H7 (cell line): ENCODE data around the gene TPSG1. TPM values are rescaled to one million over a fixed set of nuclear protein-coding genes. Genes with fewer than 3 reads are reported as not detected.
"Not testable (repeated sequence)": the region's sequence is repeated elsewhere in the genome, so short reads cannot be mapped to it uniquely, and the experiment has no call there.

ENCODE experiments used
- DNase-seq: peaks from one replicate; pipeline ENCODE4 v3.0.0; 2012
- H3K27me3 ChIP-seq: 2 replicates; pipeline ENCODE4 v1.6.0; 2011; ENCODE audit warnings: mild to moderate bottlenecking, low read length; ENCODE audit not compliant: control insufficient read depth, insufficient read depth
- H3K36me3 ChIP-seq: replicated peaks from 2 replicates; pipeline ENCODE4 v1.5.1; 2011; ENCODE audit warnings: low read length; ENCODE audit not compliant: control insufficient read depth, insufficient read depth
- H3K4me3 ChIP-seq: 2 replicates; pipeline ENCODE4 v1.5.1; 2011; ENCODE audit warnings: low read depth, mild to moderate bottlenecking, control low read depth, low read length, moderate library complexity; ENCODE audit not compliant: insufficient read depth
- total RNA-seq: library from RNA; depleted of rRNA; stranded (reverse); fragments of >200 nt; shearing (Covaris generic); gene quantifications from 2 replicates; pipeline ENCODE4 v1.2.3, GENCODE V29; 2014; rRNA removed

Gene TPSG1
- not detected in 2 replicates for total RNA-seq

DNA sequence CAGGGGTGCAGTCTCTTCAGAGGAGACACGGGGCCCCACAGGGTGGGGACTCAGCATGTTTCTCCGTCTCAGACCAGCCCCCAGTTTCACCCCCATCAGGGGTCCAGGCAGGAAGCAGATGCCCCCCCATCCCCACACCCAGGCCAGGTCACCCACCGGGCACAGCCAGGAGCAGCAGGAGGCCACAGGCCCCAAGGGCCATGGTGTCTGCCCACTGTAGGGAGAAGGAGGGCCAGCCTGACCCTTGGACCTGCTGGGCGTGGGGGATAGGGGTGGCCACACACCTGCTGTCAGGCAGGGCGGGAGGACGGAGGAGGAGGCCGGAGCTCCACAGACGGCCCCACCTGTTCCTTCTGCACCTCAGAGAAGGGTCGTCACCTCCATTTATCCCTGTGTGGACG lies at the start of gene TPSG1:
Gene TPSG1 (minus strand): TSS at position 218 of the 401 bp plus-strand sequence. CDS start 16 bp downstream, at position 202.
- H3K4me3 ChIP-seq = no peak within 1 kb of the TSS
- no peaks in the 10 kb centered on the region for H3K27me3 ChIP-seq
- no peaks in the 10 kb centered on the region for H3K36me3 ChIP-seq
- DNase-seq = no peak

DNA sequence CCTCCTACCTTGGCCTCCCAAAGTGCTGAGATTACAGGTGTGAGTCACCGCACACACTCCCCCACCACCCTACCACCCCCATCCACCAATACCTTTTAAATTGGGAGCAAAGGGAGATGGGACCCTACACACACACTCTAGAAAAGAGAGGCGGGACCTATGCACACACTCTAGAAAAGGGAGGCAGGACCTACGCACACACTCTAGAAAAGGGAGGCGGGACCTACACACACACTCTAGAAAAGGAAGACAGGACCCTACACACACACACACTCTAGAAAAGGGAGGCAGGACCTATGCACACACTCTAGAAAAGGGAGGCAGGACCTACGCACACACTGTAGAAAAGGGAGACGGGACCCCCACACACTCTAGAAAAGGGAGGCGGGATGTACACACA lies 49.7 kb upstream of the TPSG1 start:
- Histone ChIP-seq H3K36me3 (no peaks in the 10 kb centered on the region), H3K4me3 (no peak overlapping the region), H3K27me3 (no peaks in the 10 kb centered on the region)
- no peak for DNase-seq

DNA sequence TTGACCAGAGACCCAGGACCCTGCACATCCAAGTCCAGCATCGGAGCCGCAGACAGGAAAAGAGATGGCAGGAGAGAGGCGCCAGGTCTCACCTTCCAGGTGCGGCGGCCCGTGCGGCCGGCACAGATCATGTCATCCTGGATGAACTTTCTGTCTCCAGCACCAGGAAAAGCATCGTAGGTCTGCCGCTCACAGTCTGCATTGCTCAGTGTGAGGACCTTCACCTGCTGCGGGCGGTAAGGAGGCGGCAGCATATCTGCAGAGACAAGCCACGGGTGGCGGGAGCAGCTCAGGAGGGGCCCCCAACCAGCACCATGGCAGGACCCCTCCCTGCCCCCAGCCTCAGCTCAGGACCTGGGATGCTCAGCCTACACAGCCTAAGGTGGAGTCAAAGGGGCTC lies 48.7 kb upstream of the TPSG1 start:
- H3K27me3 ChIP-seq = no peaks in the 10 kb centered on the region

GRCh38 chr16:1272453-1273198 lies 47.6 kb upstream of the TPSG1 start:
- Histone ChIP-seq H3K27me3 (no peaks in the 10 kb centered on the region), H3K4me3 (no peak overlapping the region), H3K36me3 (no peaks in the 10 kb centered on the region)
- DNase-seq = peak; percentile 56

More for the DNA sequence above, 48.7 kb upstream of the TPSG1 start:
- H3K4me3 ChIP-seq = no peak overlapping the region
- H3K36me3 ChIP-seq = no peaks in the 10 kb centered on the region
- DNase-seq = no peak

- H3K27me3 ChIP-seq, DNase-seq, H3K4me3 ChIP-seq, H3K36me3 ChIP-seq: not testable (repeated sequence)
Measured at GRCh38 chr16:1271724-1272413, 46.8 kb upstream of the TPSG1 start.

- no peak overlapping the region for H3K4me3 ChIP-seq
Measured at GRCh38 chr16:1271380-1271723, 46.3 kb upstream of the TPSG1 start.

DNA sequence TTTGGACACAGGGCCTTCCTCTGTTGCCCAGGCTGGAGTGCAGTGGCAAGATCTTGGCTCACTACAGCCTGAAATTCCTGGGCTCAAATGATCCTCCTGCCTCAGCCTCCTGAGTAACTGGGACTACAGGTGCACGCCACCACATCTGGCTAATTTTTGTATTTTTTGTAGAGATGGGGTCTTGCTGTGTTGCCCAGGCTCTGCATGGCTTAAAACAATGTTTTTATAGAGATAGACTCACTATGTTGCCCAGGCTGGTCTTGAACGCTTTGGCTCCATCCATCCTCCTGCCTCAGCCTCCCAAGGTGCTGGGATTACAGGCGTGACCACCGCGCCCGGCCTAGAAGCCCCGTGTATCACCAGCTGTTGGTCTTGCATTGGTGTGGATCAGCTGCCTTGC lies 44.4 kb upstream of the TPSG1 start:
- not testable (repeated sequence) for DNase-seq, H3K4me3 ChIP-seq, H3K27me3 ChIP-seq, H3K36me3 ChIP-seq

More at GRCh38 chr16:1271380-1271723, 46.3 kb upstream of the TPSG1 start:
- Histone ChIP-seq H3K36me3 (no peaks in the 10 kb centered on the region), H3K27me3 (no peaks in the 10 kb centered on the region)
- DNase-seq = no peak

DNA sequence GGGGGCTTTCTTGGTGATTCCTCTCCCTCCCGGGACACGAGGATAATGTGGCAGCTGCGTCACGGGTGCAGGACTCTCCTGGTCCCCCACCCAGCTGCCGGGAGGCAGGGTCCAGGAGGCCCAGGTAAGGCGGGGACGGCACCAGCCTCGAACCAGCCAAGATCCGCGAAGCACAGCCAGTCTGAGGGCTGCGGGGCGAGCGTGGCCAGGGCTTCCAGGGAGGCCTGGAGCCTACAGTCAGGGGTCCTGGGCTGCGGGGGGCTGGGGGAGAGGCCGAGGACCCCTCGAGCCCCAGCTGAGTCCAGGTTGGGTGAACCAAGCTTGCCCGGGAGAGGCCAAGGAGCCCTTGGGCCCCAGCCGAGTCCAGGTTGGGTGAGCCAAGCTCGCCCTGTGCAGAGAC lies 40.8 kb upstream of the TPSG1 start:
- H3K27me3 ChIP-seq = peaks cover 2% of the 10 kb centered on the region; the same call in 1 of the 2 replicates
- no peaks in the 10 kb centered on the region for H3K36me3 ChIP-seq
- no peak for DNase-seq
- H3K4me3 ChIP-seq = no peak overlapping the region

DNA sequence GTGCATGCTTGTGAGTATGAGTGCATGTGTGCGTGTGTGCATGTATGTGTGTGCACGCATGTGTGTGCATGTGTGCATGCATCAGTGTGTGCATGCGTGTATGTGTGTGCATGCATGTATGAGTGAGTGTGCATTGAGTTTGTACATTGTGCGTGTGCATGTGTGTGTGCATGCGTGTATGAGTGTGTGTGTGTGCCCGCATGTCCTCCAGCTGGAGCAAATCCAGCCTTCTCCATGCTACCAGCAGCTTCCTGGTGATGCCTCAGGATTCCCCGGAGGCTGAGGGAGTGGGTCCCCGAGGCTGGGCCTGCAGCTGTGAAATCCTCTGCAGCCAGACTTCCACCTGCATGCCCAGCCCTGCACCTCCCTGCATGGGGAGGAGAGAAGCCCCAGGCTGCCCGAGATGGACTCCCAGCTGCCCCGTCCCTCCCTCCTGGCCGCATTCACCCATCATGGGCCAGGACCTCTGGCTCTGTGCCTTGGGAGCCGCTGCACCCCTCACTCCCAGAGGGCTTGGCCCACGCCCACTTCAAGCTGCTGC lies 40.1 kb upstream of the TPSG1 start:
- Histone ChIP-seq H3K27me3 (peaks cover 2% of the 10 kb centered on the region; the same call in 1 of the 2 replicates), H3K36me3 (no peaks in the 10 kb centered on the region), H3K4me3 (no peak overlapping the region)
- no peak for DNase-seq

DNA sequence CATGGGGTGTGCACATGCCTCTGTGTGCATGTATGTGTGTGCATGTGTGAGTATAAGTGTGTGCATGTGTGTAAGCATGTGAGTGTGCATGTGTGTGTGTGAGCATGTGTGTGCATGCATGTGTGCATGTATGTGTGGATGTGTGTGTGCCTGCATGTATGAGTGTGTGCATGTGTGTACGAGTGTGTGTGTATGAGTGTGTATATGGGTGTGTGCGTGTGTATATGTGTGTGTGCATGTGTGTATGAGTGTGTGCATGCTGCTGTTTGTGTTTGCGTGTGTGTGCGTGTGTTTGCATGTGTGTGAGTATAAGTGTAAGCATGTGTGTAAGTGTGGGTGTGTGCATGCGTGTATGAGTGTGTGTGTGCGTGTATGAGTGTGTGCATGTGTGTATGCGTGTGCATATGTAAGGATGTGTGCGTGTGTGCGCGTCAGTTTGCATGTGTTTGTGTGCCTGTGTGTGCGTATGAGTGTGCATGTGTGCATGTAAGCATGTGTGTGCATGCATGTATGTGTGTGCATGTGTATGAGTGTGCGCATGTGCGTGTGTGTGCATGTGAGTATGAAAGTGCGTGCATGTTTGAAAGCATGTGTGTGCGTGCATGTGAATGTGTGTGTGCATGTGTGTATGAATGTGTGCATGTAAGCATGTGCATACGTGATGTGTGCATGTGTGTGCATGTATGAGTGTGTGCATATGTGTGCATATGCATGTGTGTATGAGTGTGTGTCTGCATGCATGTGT lies 39.4 kb upstream of the TPSG1 start:
- Histone ChIP-seq H3K36me3 (no peaks in the 10 kb centered on the region), H3K27me3 (peaks cover 4% of the 10 kb centered on the region; the same call in 1 of the 2 replicates), H3K4me3 (no peak overlapping the region)
- no peak for DNase-seq

- no peaks in the 10 kb centered on the region for H3K36me3 ChIP-seq
- no peak overlapping the region for H3K4me3 ChIP-seq
- H3K27me3 ChIP-seq = peaks cover 10% of the 10 kb centered on the region; the same call in 1 of the 2 replicates
- DNase-seq = no peak
Measured at GRCh38 chr16:1263591-1264344, 38.7 kb upstream of the TPSG1 start.

DNA sequence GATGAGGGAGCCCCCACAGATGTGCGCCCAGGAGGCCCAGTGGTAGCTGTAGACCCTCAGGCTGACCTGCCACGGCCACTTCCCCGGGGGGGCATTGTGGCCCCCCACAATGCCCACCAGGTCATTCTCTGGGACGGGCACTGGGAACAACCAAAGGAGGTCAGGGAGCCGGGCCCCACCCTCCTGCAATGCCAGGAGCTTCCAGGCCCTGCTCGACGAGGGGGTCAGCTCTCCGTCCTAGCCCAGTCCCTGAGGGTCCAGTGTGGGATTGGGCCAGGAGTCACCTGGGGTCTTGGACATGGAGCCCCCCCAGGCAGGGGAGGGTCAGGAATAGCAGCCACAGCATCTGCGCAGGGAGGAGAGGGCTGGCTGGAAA lies 37.8 kb upstream of the TPSG1 start:
- H3K27me3 ChIP-seq = peaks cover 10% of the 10 kb centered on the region; the same call in 1 of the 2 replicates

DNA sequence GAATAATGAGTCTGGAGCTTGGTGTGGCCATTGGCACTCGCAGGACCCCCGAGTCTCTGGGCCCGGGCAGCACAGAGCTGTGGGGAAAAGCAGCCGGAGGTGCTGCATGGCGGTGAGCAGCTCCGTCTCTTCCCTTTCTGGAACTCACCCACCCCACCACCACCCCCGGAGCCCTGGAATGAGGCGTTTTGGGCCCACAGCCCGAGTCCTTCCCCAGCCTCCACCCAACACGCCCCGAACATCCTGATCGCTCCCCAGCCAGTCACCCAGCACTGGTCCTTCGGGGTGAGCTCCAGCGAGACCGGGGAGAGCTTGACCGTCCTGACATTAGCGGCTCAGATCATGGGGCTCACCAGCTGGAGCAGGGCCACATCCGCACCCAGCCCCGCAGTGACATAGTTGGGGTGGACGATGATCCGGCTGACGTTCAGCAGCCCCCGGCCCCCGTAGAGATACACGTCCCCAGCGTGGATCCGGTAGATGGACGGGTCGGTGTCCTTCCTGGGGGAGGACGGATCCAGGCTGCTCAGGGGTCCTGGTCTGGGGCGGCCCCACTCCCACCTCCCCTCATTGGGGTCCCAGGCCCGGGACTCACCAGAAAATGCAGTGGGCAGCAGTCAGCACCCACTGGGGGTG lies 37.3 kb upstream of the TPSG1 start:
- H3K4me3 ChIP-seq = no peak overlapping the region
- H3K27me3 ChIP-seq = peaks cover 10% of the 10 kb centered on the region; the same call in 1 of the 2 replicates
- DNase-seq = no peak

More for the DNA sequence above, 37.8 kb upstream of the TPSG1 start:
- H3K36me3 ChIP-seq = no peaks in the 10 kb centered on the region
- no peak for DNase-seq
- H3K4me3 ChIP-seq = no peak overlapping the region

More for the DNA sequence above, 37.3 kb upstream of the TPSG1 start:
- H3K36me3 ChIP-seq = no peaks in the 10 kb centered on the region
